Choroid plexus epithelial cell (primary cell): Measurements from ENCODE around the gene NRSN1.

Experiments
- DNase-seq: peaks from one replicate; pipeline ENCODE4 v3.0.0-alpha.2; 2010; ENCODE audit warnings: low read depth
- H3K4me3 ChIP-seq: 2 replicates; pipeline ENCODE4 v1.5.1; 2011; ENCODE audit warnings: low read depth, mild to moderate bottlenecking, control low read depth, low read length, moderate library complexity
- TF ChIP-seq, protein P1 (sequence below): conservative IDR thresholded peaks from 2 replicates; pipeline ENCODE4 v1.5.1; 2011; ENCODE audit warnings: low read depth, mild to moderate bottlenecking, control low read depth, inconsistent platforms, low read length, moderate library complexity

The NRSN1 gene, protein sequence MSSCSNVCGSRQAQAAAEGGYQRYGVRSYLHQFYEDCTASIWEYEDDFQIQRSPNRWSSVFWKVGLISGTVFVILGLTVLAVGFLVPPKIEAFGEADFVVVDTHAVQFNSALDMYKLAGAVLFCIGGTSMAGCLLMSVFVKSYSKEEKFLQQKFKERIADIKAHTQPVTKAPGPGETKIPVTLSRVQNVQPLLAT

DNA sequence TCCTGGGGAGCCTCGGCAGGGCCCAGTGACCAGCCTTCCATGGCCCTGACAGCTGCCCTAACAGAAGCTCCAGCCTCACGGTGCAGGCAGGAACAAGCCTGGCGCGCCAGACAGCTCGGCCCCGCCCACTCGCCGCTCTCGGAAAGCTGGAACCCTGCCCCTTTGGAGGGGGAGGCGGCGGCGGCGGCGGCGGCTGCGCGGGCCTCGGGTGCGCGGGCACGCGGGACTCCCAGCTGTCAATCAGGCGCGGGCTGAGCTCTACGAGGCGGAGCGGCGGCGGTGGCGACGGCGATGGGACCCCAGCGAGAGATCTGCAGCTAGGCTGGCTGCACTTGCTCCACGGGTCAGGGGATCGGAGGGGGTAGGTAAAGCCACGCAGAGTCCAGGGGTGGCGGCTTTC lies at the start of gene NRSN1:
Gene NRSN1 (plus strand): TSS at position 236 of the 400 bp plus-strand sequence. CDS start 8,113 bp downstream, outside the sequence.
- TF ChIP-seq, protein P1, sequence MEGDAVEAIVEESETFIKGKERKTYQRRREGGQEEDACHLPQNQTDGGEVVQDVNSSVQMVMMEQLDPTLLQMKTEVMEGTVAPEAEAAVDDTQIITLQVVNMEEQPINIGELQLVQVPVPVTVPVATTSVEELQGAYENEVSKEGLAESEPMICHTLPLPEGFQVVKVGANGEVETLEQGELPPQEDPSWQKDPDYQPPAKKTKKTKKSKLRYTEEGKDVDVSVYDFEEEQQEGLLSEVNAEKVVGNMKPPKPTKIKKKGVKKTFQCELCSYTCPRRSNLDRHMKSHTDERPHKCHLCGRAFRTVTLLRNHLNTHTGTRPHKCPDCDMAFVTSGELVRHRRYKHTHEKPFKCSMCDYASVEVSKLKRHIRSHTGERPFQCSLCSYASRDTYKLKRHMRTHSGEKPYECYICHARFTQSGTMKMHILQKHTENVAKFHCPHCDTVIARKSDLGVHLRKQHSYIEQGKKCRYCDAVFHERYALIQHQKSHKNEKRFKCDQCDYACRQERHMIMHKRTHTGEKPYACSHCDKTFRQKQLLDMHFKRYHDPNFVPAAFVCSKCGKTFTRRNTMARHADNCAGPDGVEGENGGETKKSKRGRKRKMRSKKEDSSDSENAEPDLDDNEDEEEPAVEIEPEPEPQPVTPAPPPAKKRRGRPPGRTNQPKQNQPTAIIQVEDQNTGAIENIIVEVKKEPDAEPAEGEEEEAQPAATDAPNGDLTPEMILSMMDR = no peak
- no peak within 1 kb of the TSS for H3K4me3 ChIP-seq
- DNase-seq = no peak

DNA sequence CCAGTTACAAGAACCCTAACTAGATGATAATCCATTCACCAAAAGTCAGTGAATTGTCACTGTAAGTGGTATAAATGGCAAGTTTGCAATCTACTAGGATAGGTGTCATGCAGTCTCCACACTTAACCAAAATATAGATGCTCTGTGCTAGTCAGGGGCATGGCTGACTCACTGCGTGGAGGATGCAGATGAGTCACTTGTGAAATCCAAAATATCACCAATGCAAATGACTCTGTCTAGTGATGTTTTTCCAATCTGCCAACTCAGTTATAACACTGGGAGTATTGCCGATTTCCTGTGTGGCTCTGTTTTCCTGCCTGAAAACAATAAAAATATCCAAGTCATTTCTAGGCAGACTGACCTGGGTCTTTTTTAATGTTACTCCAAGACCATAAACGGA lies 47.8 kb upstream of the NRSN1 start:
- TF ChIP-seq, protein P1 = no peak
- no peak for DNase-seq
- no peak overlapping the region for H3K4me3 ChIP-seq

DNA sequence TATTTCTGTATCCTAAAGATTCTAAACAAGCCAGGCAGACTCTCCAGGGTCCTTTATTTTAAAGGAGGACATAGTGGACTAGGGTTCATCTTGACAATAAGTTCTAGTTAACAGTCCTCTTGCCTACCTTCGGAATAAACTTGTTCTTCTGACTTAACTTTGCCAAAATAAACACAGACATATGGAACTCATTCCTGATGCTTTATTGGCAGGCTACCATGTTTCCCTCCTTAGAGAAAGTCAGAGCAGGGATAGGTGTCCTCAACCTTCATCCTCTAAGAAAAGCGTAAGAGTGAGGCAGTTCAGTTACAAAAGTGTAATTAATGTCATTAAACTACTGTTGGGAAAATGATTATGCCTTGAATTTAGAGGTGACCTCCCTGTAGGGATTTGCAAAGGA lies 46.9 kb upstream of the NRSN1 start:
- no peak for DNase-seq
- TF ChIP-seq, protein P1 = no peak
- no peak overlapping the region for H3K4me3 ChIP-seq

DNA sequence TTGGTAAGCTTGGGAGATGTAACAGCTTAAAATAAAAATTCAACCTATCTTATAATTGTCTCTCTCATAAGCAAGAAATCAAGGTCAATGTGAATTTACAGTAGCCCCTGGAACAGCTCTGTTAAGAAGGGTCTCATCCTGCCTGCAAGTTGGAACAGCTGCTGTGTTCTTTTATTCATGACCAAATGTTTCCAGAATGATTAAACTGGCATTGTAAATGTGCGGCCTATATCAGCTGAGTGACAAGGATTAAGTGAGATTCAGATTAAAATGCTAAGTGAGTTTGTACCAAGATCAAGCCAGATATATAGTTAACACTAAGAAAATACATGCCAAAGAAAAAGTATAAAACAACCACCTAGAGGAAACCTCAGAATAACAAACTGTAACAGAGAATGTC lies 45.3 kb upstream of the NRSN1 start:
- no peak overlapping the region for H3K4me3 ChIP-seq
- TF ChIP-seq, protein P1 = no peak
- no peak for DNase-seq

DNA sequence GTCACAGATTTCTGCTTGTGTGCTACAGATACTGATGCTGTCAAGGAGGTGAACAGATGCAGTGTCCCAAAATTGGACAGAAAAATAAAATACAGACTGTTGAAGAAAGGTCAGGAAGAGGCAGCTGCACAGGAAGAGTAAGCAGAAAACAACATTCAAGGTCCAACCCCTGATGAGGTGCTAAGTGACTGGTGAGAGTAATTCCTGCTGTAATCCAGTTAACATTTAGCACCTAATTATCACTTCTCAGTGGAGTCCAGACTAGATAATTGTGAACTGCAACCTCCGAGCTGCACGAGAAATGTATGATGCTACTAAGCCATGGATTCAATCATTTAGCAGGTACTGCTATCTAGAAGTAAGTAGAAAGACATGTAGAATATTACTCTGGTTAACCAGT lies 36.3 kb upstream of the NRSN1 start:
- DNase-seq = no peak
- TF ChIP-seq, protein P1 = no peak
- H3K4me3 ChIP-seq = no peak overlapping the region

DNA sequence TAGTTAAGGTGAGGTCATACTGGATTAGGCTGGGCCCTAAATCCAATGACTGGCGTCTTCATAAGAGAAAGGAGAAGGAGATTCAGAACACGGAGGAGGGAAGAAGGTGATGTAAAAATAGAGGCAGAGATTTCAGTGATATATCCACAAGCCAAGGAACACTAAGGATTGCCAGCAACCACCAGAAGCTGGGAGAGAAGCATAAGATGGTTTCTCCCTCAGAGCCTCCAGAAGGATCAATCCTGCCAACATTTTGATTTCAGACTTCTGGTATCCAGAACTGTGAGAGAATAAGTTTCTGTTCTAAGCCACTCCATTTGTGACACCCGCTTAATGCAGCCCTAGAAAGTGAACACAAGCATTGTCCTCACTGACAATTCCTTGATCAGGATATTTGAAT lies 33.6 kb upstream of the NRSN1 start:
- no peak for DNase-seq
- TF ChIP-seq, protein P1 = no peak
- H3K4me3 ChIP-seq = no peak overlapping the region

DNA sequence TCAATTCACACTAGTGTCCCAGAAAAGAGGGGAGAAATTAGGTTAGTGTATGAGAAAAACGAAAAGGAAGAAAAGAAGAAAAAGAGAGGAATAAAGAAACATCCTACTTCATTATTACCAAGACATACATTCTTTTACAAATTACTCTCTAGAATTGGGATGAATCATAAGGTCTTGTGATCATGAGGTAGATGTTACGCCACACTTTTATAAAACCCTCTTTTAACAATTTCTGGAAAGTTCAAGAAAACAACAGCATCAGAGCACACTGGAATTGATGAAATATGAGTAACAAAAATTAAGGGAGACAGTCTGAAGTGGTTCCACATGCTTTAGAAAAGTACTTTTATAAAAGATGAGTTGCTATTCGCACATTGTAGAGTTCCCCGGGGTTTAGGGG lies 32.6 kb upstream of the NRSN1 start:
- H3K4me3 ChIP-seq = no peak overlapping the region
- TF ChIP-seq, protein P1 = no peak
- DNase-seq = peak; percentile 1
